Activated CD8-positive, alpha-beta memory T cell treated with anti-CD3 and anti-CD28 coated beads, Interleukin-2, amount 50 U/mL, for 24 hours (primary cell): ENCODE data around the gene AFAP1L1.

Experiments used
- DNase-seq: peaks from one replicate; pipeline ENCODE4 v3.0.0-alpha.2; 2020; ENCODE audit errors: extremely low read depth

The AFAP1L1 gene

DNA sequence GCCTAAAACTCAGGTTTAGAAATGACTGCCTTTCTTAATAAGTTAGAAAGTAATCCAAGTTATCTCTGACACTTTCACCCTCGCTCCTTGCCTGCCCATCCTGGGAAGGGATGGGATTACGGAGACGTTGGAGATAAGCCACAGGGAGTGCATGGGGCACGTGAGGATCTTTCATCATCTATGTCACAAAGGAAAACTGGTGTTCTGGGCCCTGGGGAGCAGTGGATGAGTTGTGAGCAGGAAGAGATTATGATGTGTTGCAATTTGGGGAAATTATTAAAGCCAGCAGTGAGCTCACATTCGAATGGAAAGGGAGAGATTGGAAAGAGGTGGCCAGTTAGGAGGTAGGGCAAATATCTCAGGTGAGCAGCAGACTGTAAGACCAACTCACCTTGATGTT lies 12.8 kb downstream of the AFAP1L1 start:
- no peak for DNase-seq

DNA sequence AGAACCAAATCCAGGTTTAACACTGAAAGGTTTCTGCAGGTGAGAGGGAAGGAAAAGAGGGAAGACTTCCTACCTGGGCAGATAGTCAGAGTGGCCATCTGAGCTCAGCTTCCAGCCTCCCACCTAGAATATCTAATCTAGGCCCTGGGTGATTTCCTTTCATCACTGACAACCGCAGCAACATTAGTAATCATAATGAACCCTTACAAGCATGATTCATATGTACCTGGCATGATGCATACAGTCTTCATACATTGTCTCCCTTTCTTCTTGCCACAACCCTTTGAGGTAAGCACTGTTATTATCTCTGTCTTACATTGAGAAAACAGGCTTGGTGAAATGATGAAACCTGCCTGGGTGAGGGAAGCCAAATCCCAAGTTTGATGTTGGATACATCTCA lies 13.5 kb downstream of the AFAP1L1 start:
- no peak for DNase-seq

DNA sequence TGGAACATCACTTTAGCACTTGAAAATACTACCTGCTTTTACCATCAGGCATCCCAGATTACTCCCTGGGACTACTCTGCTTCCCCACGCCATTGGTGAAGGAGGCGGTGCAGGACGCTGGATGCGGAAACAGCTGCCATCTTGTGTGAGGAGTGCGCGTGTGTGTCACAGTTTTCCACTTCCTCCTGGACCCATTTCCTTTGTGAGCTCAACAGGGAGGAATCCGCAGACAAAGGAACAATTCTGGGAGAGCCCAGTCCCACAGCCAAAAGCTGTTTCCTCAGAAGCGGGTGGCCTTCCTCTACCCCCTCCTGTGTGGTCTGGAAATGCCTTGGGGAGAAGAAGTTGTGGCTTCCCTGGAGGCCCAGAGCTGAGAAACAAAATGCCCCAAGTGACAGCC lies 16.8 kb downstream of the AFAP1L1 start:
- no peak for DNase-seq

DNA sequence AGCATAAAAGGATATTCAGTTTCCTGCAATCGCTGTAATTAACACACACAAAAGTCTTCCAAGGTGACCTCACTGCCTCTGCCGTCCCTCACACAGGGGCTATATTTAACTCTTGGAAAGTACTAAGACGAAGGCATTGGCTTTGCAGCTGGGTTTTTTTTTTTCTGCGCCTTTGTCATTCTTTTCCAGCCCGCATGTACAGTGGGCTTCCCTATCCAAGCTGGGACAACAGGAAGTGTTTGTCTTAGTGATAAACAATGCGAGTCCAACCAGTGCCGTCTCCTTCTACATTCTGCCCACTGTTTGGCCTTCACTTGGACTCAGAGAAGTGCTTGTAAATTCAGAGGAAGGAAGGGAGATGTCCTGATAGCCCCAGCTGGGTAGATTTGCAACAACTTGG lies 17.6 kb downstream of the AFAP1L1 start:
- DNase-seq = no peak

DNA sequence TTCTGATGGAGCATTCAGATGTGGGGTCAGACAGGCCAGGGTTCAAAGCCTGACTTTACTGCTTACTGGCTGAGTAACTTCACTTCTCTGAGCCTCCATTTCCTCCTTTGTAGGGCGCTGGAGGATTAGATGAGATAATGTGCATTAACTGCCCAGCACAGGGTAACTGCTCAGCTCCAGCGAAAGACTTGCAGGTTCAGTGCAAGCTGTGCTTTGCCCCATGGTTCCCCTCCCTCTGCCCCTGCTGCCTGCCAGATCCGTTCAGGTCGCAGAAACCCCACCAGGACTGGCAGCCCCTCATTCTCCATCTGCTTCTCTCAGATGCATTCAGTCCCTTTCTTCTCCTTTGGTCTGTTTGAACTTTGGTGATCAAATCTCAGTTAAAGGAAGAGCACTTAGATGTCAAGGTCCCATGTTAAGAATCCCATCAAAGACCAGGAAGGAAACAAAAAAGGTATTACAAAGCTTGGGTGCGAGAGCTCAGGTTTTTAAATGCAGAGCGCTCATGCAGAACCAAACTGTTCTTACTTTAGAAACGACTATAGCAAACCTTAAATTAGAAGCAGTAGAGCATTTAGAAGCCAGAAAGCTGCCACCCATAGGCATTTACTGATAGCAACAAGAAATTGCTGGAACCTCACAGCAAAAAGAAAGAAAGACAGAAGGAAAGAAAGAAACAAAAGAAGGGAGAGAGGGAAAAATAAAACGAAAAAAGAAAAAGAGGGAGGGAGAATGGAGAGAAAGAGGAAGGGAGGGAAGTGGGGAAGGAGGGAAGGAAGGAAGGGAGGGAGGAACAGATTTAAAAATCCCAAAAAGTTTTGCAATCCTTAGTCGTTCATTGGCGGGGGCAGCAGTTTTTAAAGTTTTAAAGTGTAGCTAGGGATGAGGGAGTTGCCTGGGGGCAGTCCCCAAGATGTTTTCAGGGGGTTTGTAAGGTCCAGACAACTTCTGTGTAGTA lies 23.5 kb downstream of the AFAP1L1 start:
- no peak for DNase-seq

DNA sequence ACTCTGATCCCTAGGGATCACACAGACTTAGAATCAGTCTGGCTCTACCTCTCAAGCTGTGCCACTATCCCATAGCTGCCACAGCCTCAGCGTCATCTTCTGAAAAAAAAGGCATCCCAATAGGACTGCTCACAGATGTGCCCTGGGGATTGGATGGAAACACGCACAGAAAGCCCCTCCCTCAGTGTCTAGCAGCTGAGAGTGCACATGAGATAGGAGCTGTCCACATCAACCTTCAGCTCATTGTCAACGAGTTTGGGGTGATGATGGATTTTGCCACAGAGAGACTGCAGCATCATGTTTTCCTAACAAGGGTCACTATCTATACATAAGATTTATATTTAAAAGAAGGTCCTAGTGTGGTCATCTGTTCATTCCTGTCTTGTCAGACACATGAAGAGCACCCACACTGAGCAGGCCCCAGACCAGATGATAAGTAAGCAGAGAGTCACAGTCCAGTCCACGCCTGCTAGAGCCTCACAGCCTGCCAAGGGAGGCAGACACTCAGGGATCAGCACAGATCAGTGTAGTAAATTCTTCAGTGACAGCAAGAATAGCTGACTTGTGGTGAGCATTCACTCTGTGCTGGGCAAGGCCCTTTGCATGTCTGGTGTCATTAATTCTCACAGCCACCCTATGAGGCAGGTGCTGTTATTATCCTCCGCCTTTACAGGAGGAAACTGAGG lies 25.8 kb downstream of the AFAP1L1 start:
- DNase-seq = no peak

DNA sequence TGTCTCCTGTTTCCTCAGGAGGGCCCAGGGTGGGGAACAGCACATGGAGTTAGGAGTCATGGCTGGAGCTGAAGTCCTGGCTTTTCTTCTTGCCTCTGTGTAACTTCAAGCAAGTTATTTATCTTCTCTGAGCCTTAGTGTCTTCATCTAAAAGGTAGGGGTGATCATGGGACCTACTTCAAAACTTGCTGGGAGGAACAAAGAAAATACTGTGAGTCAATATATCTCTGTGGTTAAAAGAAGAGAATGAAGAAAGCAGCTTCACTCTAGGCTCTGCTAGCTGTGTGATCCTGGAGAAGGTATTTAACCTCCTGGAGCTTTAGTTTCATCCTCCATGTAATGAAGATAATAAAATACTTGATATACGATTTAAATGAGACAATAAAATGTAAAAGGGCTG lies 26.5 kb downstream of the AFAP1L1 start:
- no peak for DNase-seq

DNA sequence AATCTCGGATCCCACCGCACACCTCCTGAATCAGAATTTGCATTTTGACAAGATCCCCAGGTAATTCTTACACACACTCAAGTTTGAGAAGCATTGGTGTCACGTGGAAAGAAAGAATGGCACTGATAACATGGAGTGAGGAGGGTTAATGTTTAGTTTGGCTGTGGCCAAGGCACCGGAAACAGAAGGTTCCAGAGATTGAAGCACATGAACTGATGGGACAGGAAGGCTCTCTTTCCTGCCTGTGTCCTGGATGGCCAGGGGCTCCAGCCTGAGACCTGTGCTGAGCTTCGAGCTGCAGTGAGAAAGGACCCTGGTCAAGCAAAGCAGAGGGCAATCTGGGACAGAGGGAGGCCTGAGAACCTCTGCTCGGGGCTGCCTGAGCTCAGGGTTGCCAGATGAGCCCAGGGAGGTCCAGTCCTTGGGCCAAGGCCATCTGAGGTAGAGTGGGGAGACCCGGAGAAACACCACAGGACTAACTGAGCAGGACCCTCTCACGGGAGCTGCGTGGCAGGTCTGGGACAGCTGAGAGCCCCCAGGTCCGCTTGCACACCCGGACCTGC lies 27.3 kb downstream of the AFAP1L1 start:
- DNase-seq = no peak

DNA sequence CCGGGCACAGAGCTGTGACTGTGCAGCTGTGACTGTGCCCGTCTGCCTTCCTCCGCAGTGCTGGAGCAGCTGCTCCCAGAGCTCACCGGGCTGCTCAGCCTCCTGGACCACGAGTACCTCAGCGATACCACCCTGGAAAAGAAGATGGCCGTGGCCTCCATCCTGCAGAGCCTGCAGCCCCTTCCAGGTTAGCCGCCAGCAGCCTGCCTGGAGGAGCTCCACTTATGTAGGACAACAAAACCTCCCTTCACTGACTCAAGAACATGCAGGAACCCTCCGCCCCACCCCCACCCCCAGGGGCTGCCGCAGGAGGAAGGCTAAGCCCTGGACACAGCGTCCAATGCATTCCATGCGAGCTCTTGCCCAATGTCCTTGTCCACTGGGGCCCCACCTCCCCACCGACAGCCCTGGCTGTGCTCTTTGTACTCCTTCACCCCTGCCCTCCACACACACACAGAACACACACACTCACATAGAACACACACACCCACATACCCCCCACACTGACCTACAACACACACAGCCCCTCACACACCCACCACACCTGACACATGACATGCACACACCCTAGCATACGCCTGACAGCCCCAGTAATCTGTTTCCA lies 27.9 kb downstream of the AFAP1L1 start:
- no peak for DNase-seq

DNA sequence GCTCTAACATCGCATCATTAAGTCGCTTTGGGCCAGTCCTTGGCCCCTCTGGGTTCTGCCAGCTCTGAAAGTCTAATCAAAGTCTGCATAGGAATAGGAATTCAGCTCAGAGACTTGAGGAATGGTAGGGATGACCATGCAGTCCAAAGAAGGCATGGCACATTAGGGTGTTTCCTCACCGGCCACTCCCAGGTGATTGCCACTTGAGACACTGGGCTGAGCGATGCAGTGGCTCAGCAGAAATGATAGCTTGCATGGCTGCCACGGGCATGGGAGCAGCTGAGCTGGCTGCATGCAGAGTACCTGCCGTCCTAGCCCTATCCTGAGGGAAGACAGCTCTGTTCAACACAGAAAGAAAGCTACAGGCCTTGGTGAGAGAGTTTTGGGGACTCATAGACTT lies 28.8 kb downstream of the AFAP1L1 start:
- no peak for DNase-seq

DNA sequence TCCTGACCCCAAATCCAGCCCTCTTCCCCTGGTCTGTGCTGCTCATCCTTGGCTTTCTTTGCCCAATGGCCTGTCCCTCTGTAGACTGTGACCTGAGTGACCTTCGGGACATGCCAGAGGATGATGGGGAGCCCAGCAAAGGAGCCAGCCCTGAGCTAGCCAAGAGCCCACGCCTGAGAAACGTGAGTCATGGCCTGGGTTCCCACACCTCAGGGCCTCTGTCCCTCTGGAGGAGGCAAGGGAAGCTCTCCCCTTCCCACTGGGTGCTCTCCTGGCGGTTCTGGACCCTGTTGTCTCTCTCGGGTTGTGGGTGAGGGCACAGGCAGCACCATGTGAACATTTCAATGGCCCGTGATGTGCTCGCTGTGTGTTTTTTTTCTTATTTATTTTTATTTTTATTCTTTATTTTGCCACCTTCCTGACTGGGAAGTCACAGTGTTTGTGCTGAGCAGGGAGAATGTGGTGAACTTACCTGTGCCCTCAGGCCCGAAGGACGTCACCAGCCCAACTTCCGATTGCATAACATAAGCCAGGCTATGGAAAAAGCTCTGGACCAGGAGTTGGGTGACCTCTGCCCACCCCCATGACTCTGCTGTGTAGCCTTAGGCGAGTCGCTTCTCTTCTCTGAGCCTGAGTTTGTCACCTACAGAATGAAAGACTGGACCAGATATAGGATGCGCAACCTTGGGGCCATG lies 29.5 kb downstream of the AFAP1L1 start:
- DNase-seq = no peak

DNA sequence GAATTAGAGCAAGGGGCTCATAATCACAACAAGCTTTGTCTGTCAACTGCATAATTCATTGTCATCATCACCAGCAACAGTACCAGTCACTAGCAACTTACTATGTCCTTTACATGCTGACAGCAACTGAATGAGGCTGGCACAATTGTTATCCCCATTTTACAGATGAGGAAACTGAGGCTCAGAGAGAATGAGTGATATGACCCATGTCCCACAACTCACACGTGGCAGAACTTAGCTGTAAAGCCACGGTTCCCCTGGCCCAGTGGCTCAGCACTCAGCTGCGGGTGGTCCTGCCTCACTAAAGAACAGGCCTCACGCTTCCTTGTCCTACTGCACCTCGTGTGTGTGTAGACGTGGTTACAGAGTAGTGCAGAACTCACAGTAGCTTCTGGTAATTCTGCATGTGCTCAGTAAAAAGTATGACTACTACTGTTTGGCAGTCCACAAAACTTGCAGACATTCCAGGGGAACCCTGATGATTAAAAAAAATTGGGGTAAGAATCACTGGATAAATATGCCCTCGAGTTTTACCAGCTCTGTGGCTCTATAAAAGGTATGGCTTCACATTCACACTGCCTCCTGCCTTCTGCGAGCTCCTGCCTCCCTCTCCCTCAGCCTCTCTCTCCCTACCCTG lies 30.2 kb downstream of the AFAP1L1 start:
- DNase-seq = no peak

DNA sequence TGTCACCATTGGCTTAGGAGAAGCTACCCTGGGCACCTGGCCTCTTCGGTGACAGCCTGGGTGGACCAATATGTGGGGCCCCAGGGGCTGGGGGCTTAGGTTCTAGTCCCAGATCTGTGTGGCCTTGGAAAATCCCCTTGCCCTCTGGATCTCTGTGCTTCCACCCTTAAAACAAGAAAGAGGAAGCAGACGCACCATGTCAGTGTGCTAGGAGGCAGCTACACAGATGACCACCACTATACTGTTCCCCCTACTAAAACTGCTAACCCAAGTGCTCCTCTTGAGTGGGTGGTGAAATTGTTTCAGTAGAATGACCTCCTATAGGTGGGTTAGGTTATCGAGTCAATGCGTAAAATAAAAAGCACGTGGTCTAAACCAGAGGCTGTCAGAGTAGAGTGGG lies 31.0 kb downstream of the AFAP1L1 start:
- no peak for DNase-seq

DNA sequence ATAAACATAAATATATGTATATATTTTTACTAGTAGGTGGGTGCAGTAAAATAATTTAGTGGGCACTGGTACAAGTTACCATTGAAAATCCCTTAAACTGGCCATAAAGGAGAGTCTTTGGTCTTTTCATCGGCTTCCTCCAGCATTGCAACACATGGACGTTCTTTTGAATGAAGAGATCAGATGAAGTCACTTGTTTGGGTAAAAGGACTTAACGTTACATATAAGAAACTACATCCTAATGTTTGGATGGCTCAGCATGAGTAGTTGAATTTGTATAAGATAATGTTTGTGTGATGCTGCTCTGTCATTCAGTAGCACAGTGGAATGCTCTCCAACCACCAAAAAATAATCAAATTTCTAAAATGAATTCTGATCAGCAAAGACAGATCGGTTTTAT lies 31.6 kb downstream of the AFAP1L1 start:
- no peak for DNase-seq

DNA sequence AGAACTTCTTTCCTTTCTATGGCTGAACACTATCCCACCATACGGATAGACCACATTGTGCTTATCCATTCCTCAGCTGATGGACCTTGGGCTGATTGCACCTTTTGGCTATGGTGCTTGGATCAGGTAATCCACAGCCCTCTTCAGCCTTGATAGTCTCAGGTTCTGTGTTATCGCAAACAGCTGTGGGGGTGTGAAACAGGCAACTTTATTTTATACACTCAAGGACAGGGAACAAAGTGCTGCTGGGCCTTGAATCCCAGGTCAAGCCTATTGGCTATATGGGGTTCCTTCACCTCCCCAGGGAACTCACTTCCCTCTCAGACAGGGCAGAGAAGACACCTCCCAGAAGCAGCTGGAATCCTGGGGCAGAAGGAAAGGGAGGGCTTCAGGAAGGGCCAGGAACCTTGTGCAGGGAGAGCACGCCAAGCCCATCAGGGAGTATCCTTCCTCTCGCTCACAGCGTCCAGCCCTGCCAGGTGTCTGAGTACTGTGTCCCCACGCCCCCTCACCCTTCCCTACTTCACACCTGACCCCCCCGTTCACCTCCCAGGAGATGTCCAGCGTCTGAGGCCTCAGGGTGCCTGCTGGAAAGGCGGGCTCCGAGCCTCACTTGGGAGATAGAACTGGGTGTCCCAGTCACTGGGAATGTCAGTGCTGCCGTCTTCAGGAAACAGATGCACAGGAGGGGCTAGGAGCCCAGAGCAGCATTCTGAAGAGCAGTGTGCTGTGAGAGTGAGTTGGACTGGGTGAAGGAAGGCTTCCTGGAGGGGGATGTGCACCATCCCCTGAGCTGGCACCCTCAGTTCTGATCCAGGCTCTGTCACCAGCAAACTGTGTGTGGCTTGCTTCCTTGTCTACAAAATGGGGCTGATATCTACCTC lies 32.8 kb downstream of the AFAP1L1 start:
- no peak for DNase-seq

DNA sequence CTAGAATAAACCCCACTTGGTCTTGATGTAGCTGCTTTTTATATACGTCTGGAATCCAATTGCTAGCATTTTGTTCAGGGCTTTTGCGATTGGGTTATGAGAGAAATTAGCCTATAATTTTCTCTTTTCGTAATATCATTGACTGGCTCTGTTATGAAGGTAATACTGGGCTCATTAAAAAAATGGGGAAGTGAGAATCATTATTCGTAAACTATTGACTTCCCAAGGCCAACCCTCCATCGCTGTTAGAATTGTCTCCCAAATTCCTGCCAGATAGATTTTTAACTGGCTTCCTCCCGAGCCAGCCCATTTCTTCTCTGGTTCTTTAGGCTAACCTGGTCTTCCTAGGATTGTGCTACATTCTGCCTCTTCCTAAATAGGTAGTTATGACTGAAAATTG lies 37.7 kb downstream of the AFAP1L1 start:
- no peak for DNase-seq

DNA sequence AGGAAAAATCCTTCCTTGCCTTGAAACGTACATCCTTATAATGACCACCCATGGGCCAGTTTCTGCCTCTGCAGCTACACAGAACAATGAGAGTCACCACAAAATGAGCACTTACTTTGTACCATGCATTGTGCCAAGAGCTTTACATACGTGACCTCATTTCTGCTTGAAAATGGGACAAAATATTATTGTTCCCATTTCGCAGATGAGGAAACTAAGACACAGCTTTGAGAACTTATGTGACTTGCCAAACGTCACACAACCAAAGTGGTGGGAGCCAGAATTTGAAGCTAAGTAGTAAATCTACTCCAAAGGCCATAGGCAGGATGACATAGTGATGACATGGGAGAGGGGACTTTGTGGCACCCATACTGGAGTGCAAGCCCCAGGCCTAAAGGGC lies 38.8 kb downstream of the AFAP1L1 start:
- DNase-seq = no peak

DNA sequence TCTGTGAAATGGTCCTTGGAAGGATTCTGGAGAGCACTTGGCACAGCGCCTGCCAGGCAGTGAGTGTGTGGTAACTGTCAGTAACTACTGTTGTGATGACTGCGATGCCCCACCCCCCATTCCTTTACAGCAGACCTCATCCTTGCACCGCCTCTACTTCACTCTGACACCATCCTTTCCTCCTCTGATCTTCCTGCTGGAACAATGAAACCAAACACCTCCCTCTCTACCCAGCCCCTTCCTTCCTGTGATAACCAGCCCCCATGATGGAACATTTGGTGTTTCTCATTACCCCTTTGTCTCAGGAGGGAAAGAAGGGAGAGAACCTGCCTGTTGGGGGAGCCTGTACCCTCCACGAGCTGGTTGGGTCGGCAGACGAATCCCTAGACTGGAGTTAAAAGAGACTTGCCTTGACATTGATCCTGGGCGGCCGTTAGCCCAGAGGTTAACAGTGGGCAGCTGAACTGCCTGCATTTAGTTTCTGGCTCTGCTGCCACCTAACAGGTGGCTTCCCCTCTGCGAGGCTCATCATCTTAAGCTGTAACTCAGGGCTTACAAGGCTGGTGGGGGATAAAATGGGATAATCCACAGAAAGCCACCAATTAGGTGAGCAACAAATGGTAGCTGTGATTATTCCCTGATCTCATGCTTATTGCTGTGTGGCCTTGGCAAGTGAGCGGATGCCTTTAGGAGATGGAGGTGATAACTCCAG lies 39.4 kb downstream of the AFAP1L1 start:
- no peak for DNase-seq

DNA sequence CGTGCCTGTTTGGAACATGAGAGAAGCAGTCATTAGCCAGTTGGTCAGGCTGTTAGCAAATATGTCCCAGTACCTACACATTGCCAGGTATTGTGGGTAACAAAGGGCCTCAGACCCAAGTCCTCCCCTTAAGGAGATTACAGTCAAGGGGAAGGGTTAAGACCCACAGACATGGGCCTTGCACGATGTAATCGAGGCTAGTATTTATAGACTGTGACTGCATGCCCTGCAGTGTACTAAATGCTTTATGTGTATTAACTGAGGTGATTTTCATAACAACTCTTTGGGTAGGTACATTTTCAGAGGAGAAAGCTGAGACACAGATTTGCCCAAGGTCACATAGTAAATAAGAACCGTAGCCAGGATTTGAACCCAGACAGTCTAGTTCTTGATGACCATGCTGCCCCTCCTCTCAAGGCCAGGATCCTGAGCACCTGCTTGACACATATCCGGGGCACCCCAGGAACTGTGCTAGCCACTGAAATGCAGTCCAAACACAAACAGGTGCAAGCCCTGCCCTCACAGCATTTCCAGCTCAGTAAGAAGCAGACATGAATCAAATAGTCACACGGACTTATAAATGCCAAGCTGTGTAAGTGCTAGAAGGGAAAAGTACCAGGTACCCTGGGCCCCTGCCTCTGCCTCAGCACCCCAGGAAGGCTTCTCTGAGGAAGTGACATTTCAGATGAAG lies 41.6 kb downstream of the AFAP1L1 start:
- no peak for DNase-seq
